Left lobe of liver (tissue), 2 donors: ENCODE results near the gene SULT1C3. TPM values are rescaled to one million over a fixed set of nuclear protein-coding genes. Genes with fewer than 3 reads are reported as not detected.

ENCODE experiments used
- ATAC-seq: fragments of 200-7000 bp; cut with Tn5 transposase; one replicate; pipeline ENCODE4 v1.9.1; 2020; ENCODE audit warnings: mild to moderate bottlenecking, moderate library complexity
- DNase-seq: peaks from one replicate; pipeline ENCODE4 v3.0.0-alpha.2; 2020; ENCODE audit warnings: low spot score
- total RNA-seq: library from RNA; stranded (reverse); gene quantifications from one replicate; pipeline ENCODE4 v1.2.1, GENCODE V29; 2021
- donor health status: DM: no; HTN: no; CAD: no; lungs with moderate emphysema.
- donor health status: DM: no; HTN: yes; CAD: no.

SULT1C3 gene
- total RNA-seq, 1 donor from 2014 or later, result not detected

GRCh38 chr2:108297436-108298141 is 57.8 kb downstream of the SULT1C3 start:
- DNase-seq, result no peak
- ATAC-seq, result no peak

GRCh38 chr2:108301558-108301957 is 61.8 kb downstream of the SULT1C3 start:
- ATAC-seq (no peak), DNase-seq (no peak)

- ATAC-seq, result no peak
Observed at GRCh38 chr2:108304975-108305374, 65.2 kb downstream of the SULT1C3 start.

GRCh38 chr2:108305901-108306300 is 66.1 kb downstream of the SULT1C3 start:
- ATAC-seq, result no peak
- DNase-seq, result no peak

More at GRCh38 chr2:108304975-108305374, 65.2 kb downstream of the SULT1C3 start:
- no peak for DNase-seq

GRCh38 chr2:108309903-108310302 is 70.1 kb downstream of the SULT1C3 start:
- DNase-seq, result no peak
- no peak for ATAC-seq

Other genes starting within 250 kb of the SULT1C3 start
- 1.9 TPM for gene SULT1C2, start 48.9 kb downstream of the SULT1C3 start, total RNA-seq
- gene SULT1C4, start 138.0 kb downstream of the SULT1C3 start, total RNA-seq, result 1.7 TPM
- 12.6 TPM for gene GCC2, start 209.2 kb downstream of the SULT1C3 start, total RNA-seq